DMS 273 treated with DMSO at 0.1 percent for 48 hours (cell line): Measurements from ENCODE around the gene OOSP4B.
"Not testable (repeated sequence)": the region's sequence is repeated elsewhere in the genome, so short reads cannot be mapped to it uniquely, and the experiment has no call there.

Experiments
- DNase-seq: peaks from one replicate; lab custom pipeline; 2025; lab: John Stamatoyannopoulos, UW

The OOSP4B gene

DNA sequence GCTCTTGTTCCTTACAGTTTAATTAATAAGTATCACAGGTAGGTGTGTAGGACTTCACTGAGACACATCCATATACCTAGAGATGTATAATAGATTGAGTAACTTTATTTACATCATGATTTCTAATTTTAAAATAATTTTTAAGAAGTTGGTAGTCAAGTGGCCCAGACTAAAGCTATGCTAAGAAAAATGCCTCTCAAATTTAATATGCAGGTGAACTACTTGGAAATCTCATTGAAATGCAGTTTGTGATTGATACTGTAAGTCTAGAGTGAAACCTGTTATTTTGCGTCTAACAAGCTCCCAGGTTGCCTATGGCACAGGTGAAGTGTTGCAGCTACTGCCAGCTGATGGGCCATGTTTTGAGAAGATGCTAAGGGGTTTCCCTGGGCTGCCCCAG, at the start of gene OOSP4B:
Gene OOSP4B (plus strand): TSS at position 301 of the 400 bp plus-strand sequence.
- DNase-seq = no peak

- no peak for DNase-seq
Observed at GRCh38 chr11:59967677-59968394, 49.1 kb upstream of the OOSP4B start.

DNA sequence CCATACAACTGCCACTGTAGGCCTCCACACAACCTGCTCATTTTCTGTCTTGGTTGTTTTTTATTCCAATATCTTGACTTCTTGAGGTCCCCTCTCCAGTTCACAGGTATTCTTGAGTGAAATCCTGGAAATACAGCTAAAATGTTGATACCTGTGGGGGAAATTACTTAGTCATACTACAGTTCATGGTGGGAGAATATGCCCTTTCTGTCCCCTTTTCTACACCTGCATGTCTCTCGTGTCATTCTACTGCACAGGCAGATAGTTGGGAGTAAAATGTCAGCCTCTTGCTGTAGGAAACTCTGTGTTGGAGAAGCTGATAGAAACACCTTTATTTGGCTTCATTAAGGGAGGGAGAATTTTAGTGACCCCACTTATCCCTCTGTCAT, 48.6 kb upstream of the OOSP4B start:
- DNase-seq = no peak

- DNase-seq = no peak
Observed at GRCh38 chr11:59973097-59973496, 43.9 kb upstream of the OOSP4B start.

- DNase-seq = no peak
Observed at GRCh38 chr11:59981106-59981770, 35.7 kb upstream of the OOSP4B start.

DNA sequence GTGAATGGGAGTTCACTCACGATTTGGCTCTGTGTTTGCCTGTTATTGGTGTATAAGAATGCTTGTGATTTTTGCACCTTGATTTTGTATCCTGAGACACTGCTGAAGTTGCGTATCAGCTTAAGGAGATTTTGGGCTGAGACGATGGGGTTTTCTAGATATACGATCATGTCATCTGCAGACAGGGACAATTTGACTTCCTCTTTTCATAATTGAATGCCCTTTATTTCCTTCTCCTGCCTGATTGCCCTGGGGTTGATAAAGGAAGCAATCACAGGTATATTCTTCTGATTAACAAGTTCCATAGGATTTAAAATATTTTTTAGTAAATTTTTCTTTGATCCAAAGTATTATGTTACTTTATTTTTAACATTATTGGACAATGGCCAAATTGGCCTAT, 34.9 kb upstream of the OOSP4B start:
- DNase-seq = not testable (repeated sequence)

DNA sequence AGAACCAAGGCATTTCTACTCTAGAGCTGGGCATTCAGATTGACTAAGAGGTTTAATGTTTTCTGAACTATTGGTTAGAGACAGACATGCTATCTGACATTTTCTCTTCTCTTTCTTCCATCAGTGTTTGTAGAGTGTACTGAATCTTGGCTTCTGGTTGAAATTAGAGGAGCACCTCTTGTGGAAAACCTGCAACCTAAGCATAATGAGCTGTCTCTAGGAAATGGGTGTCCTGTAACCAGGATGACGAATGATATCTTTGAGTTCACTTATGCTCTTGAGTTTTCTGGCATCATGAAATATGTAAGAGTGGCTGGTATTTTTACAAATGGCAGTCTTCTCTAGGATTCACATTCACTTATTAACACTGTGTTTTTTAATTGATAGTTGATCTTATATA, 33.8 kb upstream of the OOSP4B start:
- DNase-seq = no peak

- no peak for DNase-seq
Observed at GRCh38 chr11:59984368-59984767, 32.6 kb upstream of the OOSP4B start.

- DNase-seq = no peak
Observed at GRCh38 chr11:59990421-59990820, 26.6 kb upstream of the OOSP4B start.

GRCh38 chr11:59992425-59992824, 24.6 kb upstream of the OOSP4B start:
- DNase-seq = no peak

GRCh38 chr11:59997800-59998199, 19.2 kb upstream of the OOSP4B start:
- no peak for DNase-seq

DNA sequence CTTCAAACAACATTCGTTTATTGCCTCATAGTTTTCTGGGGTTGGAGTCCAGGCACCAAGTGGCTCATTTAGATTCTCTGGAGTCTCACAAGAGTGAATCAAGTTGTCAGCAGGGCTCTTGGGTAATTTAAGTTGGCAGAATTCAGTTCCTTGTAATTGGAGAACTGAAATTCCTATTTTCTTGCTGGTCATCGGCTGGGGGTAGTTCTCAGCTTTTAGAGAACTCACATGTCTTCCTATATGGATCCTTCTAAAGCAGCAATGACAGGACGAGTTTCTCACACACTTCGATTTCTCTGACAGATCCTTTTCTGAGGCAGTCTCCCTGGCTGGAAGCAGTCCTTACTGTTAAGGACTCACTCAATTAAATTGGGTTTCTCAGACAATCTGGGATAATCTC, 17.3 kb upstream of the OOSP4B start:
- no peak for DNase-seq

- no peak for DNase-seq
Observed at GRCh38 chr11:60003729-60004128, 13.3 kb upstream of the OOSP4B start.

DNA sequence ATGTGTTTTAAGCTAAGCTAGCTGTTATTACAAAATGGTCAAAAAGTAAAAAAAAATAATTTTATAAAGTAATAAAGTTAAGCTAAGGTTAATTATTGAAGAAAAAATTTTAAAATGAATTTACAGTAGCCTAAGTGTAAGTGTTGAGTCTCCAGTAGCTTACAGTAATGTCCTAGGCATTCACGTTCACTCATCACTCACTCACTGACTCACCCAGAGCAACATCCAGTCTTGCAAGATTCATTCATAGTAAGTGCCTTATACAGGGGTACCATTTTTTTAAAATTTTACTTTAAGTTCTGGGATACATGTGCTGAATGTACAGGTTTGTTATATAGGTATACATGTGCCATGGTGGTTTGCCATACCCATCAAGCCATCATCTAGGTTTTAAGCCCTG, 11.6 kb upstream of the OOSP4B start:
- no peak for DNase-seq

DNA sequence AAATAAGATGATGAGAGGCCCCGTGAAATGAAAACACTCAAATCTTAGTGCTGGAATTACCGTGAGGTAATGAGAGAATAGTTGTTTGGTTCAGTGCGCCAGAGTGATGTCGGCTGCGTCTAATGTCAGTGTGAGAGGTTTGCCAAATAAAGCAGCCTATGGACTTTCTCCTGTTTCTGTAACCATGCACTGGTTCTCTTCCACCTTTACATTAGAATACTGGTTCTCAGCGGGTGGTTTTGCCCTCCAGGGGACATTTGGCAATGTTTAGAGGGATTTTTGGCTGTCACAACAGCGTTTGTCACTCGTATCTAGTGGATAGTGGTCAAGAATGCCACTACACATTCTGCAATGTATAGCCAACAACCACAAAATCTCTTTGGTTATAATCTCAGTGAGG, 1.1 kb downstream of the OOSP4B start:
- no peak for DNase-seq

GRCh38 chr11:60020376-60020775, 3.4 kb downstream of the OOSP4B start:
- DNase-seq = not testable (repeated sequence)

- no peak for DNase-seq
Observed at GRCh38 chr11:60029015-60029632, 12.1 kb downstream of the OOSP4B start.

- no peak for DNase-seq
Observed at GRCh38 chr11:60040109-60040508, 23.1 kb downstream of the OOSP4B start, which contains the start of gene OOSP2. TSS of gene OOSP2 (plus strand) at chr11:60040409. CDS start at chr11:60040460, 51 bp downstream.

GRCh38 chr11:60050422-60050821, 33.4 kb downstream of the OOSP4B start:
- DNase-seq = not testable (repeated sequence)

- not testable (repeated sequence) for DNase-seq
Observed at GRCh38 chr11:60050839-60051238, 33.9 kb downstream of the OOSP4B start.

DNA sequence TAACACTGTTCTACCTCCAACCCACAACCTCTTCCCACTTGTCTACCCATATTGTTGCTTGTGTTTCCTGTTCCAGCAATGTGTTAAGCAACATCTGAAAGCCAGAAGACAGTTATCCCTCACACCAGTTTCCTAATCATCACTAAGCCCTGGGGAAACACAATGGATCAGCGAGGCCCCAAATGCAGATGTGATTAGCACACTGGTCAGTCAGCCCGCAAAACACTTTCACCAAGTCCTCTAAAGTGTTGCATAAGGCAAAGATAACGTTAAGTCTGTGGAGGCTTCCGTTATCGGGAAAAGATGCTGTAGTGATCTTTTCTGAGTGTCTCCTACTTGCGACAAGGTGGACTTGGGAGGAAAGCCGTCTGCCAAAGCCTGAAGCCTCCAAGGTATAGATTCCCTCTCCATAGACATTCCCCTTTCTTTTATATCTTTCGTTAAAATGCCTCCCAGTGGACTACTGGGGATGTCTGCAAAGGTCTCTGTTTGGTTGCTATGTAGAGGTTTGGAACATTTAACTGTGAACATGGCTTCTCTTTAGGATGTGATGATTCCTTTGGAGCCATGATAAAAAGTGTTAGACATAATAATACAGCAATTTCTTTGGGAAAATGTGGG, 39.5 kb downstream of the OOSP4B start, which contains the start of gene MS4A3:
Gene MS4A3 (plus strand): TSS at position 317 of the 621 bp plus-strand sequence. CDS start 4,496 bp downstream, outside the sequence.
- no peak for DNase-seq

- no peak for DNase-seq
Observed at GRCh38 chr11:60059052-60059451, 42.1 kb downstream of the OOSP4B start.
